Activated T-helper 17 cell treated with anti-CD3 and anti-CD28 coated beads, Interleukin-2, amount 50 U/mL, for 72 hours (primary cell): Measurements from ENCODE around the gene PLAC8. TPM values are rescaled to one million over a fixed set of nuclear protein-coding genes. Genes with fewer than 3 reads are reported as not detected.
A peak's percentile ranks its signal among the peaks of the same experiment; 100 is the strongest.
"Not testable (repeated sequence)": the region's sequence is repeated elsewhere in the genome, so short reads cannot be mapped to it uniquely, and the experiment has no call there.

Source experiments
- ATAC-seq: fragments of 150-1000 bp; cut with Tn5 transposase; replicated peaks from 2 replicates; pipeline ENCODE4 v1.10.0; 2021; ENCODE audit warnings: mild to moderate bottlenecking, moderate library complexity
- H3K27ac Mint-ChIP-seq: one replicate; pipeline ENCODE4 v1.8.0; 2022; ENCODE audit warnings: mixed read lengths
- H3K27me3 Mint-ChIP-seq: one replicate; pipeline ENCODE4 v1.8.0; 2022; ENCODE audit warnings: mixed read lengths
- H3K36me3 Mint-ChIP-seq: one replicate; pipeline ENCODE4 v1.8.0; 2022; ENCODE audit warnings: low read depth, mild to moderate bottlenecking, mixed read lengths
- H3K4me1 Mint-ChIP-seq: one replicate; pipeline ENCODE4 v1.8.0; 2022; ENCODE audit warnings: mixed read lengths
- H3K4me3 Mint-ChIP-seq: one replicate; pipeline ENCODE4 v1.8.0; 2022; ENCODE audit warnings: mild to moderate bottlenecking, mixed read lengths
- H3K9me3 Mint-ChIP-seq: one replicate; pipeline ENCODE4 v1.8.0; 2022; ENCODE audit warnings: mixed read lengths
- total RNA-seq, 2 donors: library from RNA; stranded (reverse); gene quantifications; one replicate each; pipeline ENCODE4 v1.2.3, GENCODE V29; 2022

PLAC8 gene, protein sequence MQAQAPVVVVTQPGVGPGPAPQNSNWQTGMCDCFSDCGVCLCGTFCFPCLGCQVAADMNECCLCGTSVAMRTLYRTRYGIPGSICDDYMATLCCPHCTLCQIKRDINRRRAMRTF
- total RNA-seq: 10 to 100 TPM; 19.9 to 58.9 TPM

DNA sequence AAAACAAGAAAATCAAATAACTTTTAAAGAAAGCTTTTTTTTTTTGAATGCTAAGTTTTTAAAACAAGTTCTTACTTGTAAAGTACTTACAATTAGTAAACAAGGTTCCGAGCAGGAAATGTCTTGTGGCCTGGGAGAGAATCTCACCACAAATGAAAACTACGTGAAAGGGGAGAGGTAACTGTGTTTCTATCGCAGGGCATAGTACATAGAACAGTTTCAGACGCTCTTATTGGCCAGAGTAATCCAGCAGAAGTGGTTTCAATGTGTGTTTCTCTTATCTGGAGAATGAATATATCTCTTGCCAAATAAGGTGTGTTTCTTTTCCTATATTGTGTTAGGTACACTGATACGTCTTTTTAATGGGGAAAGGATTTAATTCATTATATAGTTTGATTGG lies at the start of gene PLAC8:
PLAC8 (minus strand) TSS at position 154 of the 400 bp plus-strand sequence. CDS start 6,808 bp downstream, outside the sequence.
- peak within 1 kb of the TSS; percentile 84 for H3K4me3 Mint-ChIP-seq
- no peaks in the 10 kb centered on the region for H3K27me3 Mint-ChIP-seq
- H3K36me3 Mint-ChIP-seq: peaks cover 4% of the 10 kb centered on the region
- H3K4me1 Mint-ChIP-seq: peaks cover 5% of the 10 kb centered on the region
- peak; percentile 65 for ATAC-seq
- no peaks in the 10 kb centered on the region for H3K9me3 Mint-ChIP-seq
- peak within 1 kb of the TSS; percentile 61 for H3K27ac Mint-ChIP-seq

DNA sequence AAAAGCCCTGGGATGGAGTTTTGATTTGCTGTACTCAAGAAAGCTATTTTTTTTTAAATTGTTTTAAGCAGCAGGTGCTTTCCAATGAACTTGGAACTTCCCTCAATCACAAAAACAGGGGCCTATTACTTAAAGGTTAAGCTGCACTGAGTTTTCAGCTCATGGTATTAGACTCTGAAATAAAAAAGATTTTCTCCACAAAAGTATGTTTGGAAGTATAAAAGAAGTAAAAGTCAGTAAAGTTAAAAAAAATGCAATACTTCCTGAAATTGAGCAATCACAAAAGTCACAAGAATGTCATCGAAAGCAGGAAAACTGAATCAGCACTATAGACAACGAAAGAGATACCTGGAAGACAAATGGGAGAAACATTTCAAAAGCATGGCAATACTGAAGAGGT lies 38.9 kb upstream of the PLAC8 start:
- Mint-ChIP-seq H3K27ac (no peak overlapping the region), H3K9me3 (peaks cover 3% of the 10 kb centered on the region), H3K36me3 (no peaks in the 10 kb centered on the region), H3K27me3 (peaks cover 1% of the 10 kb centered on the region), H3K4me1 (peaks cover 6% of the 10 kb centered on the region), H3K4me3 (no peak overlapping the region)
- no peak for ATAC-seq

DNA sequence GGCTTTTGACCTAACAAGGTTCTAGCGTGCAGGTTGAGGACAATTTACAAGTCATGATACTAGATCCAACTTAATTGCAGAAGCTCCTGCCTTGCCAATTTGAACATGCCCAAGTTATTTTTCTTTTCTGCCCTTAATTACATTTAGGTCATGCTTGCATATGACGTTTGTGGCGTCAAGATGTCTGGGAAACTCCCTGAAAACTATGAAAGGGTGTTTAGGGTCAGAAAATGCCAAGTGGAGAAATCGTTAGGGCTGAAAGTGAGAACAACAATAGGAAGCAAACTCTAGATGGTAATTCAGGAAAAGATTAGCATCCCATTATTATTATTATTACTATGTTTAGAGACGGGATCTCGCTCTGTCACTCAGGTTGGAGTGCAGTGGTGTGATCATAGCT lies 38.2 kb upstream of the PLAC8 start:
- H3K4me3 Mint-ChIP-seq: no peak overlapping the region
- H3K9me3 Mint-ChIP-seq: peaks cover 3% of the 10 kb centered on the region
- H3K27ac Mint-ChIP-seq: no peak overlapping the region
- H3K4me1 Mint-ChIP-seq: peaks cover 6% of the 10 kb centered on the region
- H3K36me3 Mint-ChIP-seq: no peaks in the 10 kb centered on the region
- ATAC-seq: no peak
- H3K27me3 Mint-ChIP-seq: peaks cover 3% of the 10 kb centered on the region

DNA sequence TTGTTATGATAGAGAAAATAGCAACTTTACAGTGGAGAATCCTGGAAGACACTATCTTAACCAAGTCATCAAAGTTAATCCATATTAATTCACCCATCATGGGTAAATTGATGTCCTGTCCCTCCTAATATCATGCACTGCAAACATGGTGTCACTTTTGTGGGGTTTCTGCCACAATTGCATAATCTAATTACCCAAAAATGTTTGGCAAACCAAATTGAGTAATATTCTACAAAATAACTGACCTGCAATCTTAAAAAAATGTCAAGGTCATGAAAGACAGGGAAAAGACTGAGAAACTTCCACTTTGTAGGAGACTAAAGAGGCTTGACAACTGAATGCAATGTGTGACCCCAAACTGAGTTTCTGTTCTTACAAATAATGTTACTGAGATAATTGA lies 37.1 kb upstream of the PLAC8 start:
- Mint-ChIP-seq H3K36me3 (no peaks in the 10 kb centered on the region), H3K27ac (no peak overlapping the region), H3K4me1 (peaks cover 6% of the 10 kb centered on the region), H3K9me3 (peaks cover 3% of the 10 kb centered on the region), H3K27me3 (peaks cover 3% of the 10 kb centered on the region), H3K4me3 (no peak overlapping the region)
- no peak for ATAC-seq

DNA sequence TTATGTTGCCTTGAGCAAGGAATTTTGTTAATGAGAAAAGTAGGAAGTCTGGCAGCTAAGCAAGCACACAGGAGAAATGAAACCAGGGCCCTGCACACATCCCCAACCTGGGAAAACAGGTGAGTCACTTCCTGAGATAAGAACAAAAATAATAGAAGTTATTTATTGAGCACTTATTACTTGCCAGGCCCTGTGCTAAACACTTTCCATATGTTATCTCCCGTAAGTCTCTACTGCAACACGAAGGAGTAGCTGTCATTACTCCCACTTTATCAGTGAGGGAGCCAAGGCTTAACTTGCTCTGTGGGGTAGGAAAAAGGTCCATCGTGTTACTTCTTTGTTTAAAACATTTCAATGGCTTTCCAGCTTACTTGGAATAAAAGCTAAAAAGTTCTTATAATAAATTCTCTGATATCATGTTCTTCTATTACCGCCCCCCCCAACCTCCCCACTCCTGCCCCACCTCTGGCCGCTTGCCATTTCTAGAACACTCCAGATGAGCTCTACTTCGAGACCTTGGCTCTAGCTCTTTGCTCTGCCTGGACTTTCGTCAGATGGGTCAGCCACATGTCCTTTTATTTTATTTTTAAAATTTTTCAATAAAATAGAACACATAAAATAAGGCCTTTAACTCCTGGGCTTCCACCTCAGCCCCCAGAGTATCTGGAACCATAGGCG lies 36.3 kb upstream of the PLAC8 start:
- no peaks in the 10 kb centered on the region for H3K36me3 Mint-ChIP-seq
- H3K4me3 Mint-ChIP-seq: no peak overlapping the region
- peaks cover 3% of the 10 kb centered on the region for H3K27me3 Mint-ChIP-seq
- ATAC-seq: no peak
- H3K27ac Mint-ChIP-seq: no peak overlapping the region
- peaks cover 6% of the 10 kb centered on the region for H3K4me1 Mint-ChIP-seq
- peaks cover 3% of the 10 kb centered on the region for H3K9me3 Mint-ChIP-seq

DNA sequence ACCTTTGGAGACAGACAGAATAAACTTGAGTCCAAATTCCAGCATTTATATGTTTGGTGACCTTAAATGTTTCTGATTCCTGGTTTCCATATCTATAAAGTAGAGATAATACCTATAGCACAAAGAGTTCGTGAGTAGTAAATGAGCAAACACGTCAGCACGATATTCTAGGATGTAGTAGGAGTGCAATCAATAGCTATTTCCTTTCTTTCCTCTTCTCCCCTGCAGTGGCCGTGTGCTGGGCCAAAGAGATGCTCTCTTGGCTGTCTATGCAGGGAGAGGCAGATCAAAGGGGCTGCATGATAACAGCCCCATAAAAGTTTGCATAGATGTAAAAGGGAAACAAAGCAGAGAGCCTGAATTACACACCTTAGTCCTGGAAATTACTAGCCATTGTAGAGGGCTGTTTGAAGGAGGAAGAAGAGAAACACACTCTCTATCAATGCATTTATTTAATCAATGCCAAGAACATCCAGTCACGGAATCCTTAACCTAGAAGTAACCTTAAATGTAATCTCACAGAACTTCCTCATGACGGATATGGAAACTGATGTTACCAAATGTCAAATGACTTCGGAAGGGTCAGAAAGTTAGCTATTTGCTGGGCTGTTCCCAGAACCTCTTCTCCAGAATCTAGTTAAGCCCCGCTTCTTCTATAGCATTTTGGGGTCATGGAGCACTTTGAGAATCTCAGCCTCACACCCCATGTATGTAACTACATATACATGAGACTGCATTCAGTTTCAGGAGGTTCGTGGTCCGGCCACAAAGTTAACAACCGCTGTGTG lies 35.5 kb upstream of the PLAC8 start:
- ATAC-seq: no peak
- Mint-ChIP-seq H3K4me1 (peaks cover 10% of the 10 kb centered on the region), H3K4me3 (no peak overlapping the region), H3K27ac (no peak overlapping the region), H3K9me3 (peaks cover 3% of the 10 kb centered on the region), H3K36me3 (no peaks in the 10 kb centered on the region), H3K27me3 (peaks cover 3% of the 10 kb centered on the region)

DNA sequence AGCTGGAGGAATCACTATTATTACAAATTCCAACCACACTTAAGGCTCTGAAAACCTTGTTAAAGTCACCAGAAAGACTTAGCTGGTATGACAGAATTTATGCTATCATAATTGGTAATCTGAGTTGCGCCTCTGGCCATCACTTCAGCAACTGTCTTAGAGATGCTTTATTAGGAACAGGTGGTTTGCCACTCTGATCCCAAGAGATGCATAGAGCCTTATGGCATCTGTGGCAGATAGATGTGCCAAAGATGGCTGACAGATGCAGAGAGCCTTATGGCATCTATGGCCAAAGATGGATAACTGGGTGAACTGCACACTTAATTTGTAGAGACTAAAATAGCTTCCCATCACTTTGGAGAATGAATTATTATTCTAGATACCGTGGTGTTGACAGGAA lies 32.3 kb upstream of the PLAC8 start:
- no peak for ATAC-seq
- Mint-ChIP-seq H3K4me3 (no peak overlapping the region), H3K4me1 (peaks cover 5% of the 10 kb centered on the region), H3K27me3 (peaks cover 3% of the 10 kb centered on the region), H3K27ac (no peak overlapping the region), H3K9me3 (no peaks in the 10 kb centered on the region), H3K36me3 (no peaks in the 10 kb centered on the region)

DNA sequence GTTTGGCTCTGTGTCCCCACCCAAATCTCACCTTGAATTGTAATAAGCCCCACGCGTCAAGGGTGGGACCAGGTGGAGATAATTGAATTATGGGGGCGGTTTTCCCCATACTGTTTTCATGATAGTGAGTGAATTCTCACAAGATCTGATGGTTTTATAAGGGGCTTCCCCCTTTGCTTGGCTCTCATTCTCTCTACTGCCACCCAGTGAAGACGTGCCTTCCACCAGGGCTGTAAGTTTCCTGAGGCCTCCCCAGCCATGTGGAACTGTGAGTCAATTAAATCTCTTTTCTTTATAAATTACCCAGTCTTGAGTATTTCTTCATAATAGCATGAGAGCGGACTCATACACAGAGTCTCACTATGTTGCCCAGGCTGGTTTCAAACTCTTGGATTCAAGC lies 31.2 kb upstream of the PLAC8 start:
- not testable (repeated sequence) for H3K4me1 Mint-ChIP-seq

DNA sequence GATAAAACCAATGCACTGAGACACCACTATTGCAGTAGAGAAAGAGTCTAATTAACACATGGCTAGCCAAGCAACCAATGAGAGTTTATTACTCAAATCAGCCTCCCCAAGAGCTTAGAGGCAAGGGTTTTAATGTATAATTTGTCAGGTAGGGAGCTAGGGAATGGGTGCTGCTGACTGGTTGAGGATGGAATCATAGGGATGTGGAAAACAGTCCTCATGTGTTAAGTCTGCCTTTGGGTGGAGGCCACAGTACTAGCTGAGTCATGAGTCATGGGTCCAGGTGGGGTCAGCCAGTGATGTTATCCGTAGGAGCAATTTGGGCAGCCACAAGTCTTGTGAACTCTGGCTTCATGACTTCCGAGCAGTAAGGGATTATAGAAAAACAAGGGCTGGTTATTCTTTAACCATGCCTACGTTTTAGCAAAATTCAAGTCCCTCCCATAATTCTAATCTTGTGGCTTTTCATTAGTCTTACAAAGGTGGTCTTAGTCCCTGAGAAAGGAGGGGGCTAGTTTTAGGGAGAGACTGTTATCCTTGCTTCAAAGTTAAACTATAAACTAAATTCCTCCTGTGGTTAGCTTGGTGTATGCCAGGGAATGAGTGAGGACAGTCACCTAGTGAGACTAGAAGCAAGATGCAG lies 25.1 kb upstream of the PLAC8 start:
- no peaks in the 10 kb centered on the region for H3K36me3 Mint-ChIP-seq
- no peak overlapping the region for H3K27ac Mint-ChIP-seq
- no peak for ATAC-seq
- H3K4me1 Mint-ChIP-seq: peaks cover 5% of the 10 kb centered on the region
- H3K4me3 Mint-ChIP-seq: no peak overlapping the region
- no peaks in the 10 kb centered on the region for H3K27me3 Mint-ChIP-seq
- peaks cover 7% of the 10 kb centered on the region for H3K9me3 Mint-ChIP-seq

More for the DNA sequence above, 31.2 kb upstream of the PLAC8 start:
- H3K4me3 Mint-ChIP-seq, H3K27me3 Mint-ChIP-seq, H3K27ac Mint-ChIP-seq, H3K36me3 Mint-ChIP-seq, H3K9me3 Mint-ChIP-seq: not testable (repeated sequence)
- peak; percentile 86 for ATAC-seq

DNA sequence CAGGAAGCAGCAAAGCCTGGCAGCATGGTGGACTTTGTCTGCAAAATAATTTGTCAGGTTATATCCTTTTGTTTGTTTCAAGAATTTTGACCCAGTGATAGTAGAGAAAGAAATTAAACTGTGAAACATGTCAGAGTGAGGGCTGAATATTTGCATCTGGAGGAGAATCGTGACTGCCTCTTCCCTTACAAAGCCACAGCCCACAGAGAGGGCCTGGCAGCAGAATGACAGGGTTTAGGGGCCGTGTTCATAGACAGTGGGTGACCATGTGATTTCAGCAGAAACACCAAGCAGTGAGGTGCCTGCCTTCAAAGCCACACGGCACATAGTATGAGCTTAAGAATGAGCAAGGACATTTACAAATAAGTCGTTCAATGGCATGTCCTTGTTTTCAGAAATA lies 24.4 kb upstream of the PLAC8 start:
- Mint-ChIP-seq H3K36me3 (no peaks in the 10 kb centered on the region), H3K4me1 (peaks cover 5% of the 10 kb centered on the region), H3K9me3 (peaks cover 7% of the 10 kb centered on the region), H3K4me3 (no peak overlapping the region), H3K27ac (no peak overlapping the region), H3K27me3 (no peaks in the 10 kb centered on the region)
- peak; percentile 45 for ATAC-seq

DNA sequence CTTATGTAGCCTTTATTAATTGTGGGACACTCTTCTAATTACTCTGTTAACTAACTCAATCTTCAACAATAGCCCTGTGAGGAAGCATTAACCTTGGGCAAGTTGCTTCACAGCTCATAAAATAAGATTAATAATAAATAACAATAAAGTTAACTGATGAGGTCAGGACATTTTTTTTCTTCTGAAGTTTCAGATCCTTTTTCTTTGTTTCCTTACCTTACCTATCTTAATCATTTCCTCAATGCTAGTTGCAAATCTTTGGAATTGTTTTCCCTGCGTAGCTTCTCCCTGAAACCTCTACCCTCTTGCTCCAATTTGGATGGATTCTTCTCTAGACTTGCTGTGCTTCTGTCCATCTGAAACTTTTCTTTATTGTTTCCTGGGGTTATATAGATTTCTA lies 17.5 kb upstream of the PLAC8 start:
- no peaks in the 10 kb centered on the region for H3K4me1 Mint-ChIP-seq
- H3K4me3 Mint-ChIP-seq: no peak overlapping the region
- peaks cover 7% of the 10 kb centered on the region for H3K9me3 Mint-ChIP-seq
- no peaks in the 10 kb centered on the region for H3K27me3 Mint-ChIP-seq
- H3K36me3 Mint-ChIP-seq: no peaks in the 10 kb centered on the region
- H3K27ac Mint-ChIP-seq: no peak overlapping the region
- ATAC-seq: no peak

DNA sequence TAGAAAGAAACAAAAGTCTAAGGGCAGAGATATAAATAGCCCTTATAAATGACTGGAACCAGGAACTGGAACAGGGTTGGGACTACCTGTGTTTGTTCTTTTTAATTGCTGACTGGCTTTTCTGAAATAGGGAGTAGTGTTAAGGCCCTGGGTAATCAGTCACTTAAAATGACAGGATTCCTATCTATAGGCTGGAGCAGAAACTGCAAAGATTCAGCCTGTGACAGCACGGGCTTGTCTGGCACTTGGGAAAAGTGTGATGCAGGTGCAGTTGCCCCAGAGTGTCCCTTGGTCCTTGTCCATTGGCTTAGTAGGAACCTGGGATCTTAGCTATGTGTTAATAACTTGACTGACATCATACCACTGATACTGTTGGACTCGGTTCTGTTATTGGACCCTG lies 14.7 kb upstream of the PLAC8 start:
- H3K4me1 Mint-ChIP-seq: peaks cover 10% of the 10 kb centered on the region
- peaks cover 4% of the 10 kb centered on the region for H3K9me3 Mint-ChIP-seq

DNA sequence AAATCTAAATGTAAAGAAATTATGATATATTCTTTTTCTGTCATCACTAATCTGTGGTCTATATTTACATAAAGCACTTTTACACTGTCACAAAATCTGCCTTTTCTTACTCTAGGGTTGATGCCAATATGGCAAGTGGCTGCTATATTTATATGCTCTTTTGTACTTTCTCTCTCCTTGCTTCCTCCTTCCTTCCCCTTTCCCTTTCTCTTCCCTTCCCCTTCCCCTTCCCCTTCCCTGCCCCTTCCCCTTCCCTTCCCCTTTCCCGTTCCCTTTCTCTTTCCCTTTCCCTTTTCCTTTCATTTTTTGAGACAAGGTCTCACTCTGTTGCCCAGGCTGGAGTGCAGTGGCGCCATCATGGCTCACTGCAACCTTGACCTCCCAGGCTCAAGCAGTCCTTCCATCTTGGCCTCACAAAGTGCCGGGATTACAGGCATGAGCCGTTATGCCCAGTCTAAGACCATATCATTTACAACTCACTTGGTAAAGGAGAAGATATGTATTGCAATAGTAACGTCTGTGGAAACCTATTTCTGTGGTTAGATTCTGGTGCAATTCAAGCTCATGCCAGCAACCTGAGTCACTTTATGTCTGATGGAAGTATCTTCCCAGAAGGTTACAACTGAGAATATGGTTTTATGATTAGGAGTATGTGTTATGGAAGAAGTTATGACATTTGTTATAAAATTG lies 13.9 kb upstream of the PLAC8 start:
- Mint-ChIP-seq H3K4me3 (no peak overlapping the region), H3K9me3 (peaks cover 1% of the 10 kb centered on the region), H3K36me3 (no peaks in the 10 kb centered on the region), H3K27me3 (no peaks in the 10 kb centered on the region), H3K4me1 (peaks cover 10% of the 10 kb centered on the region), H3K27ac (no peak overlapping the region)
- ATAC-seq: no peak

More for the DNA sequence above, 14.7 kb upstream of the PLAC8 start:
- no peaks in the 10 kb centered on the region for H3K36me3 Mint-ChIP-seq
- no peak for ATAC-seq
- H3K27ac Mint-ChIP-seq: no peak overlapping the region
- no peak overlapping the region for H3K4me3 Mint-ChIP-seq
- no peaks in the 10 kb centered on the region for H3K27me3 Mint-ChIP-seq

DNA sequence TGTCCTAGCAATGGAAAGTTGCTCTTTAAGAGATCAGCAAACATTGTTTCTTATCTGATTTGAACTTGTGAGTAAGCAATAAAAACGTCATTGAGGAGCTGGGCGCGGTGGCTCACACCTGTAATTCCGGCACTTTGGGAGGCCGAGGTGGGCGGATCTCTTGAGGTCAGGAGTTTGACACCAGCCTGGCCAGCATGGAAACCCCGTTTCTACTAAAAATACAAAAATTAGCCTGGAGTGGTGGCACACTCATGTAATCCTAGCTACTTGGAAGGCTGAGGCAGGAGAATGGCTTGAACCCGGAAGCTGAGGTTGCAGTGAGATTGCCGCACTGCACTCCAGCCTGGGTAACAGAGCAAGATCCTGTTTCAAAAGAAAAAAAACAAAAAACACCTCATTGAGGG lies 11.2 kb upstream of the PLAC8 start:
- peak; percentile 75 for ATAC-seq
- H3K27me3 Mint-ChIP-seq: no peaks in the 10 kb centered on the region
- H3K36me3 Mint-ChIP-seq: no peaks in the 10 kb centered on the region
- H3K9me3 Mint-ChIP-seq: no peaks in the 10 kb centered on the region
- no peak overlapping the region for H3K27ac Mint-ChIP-seq
- H3K4me1 Mint-ChIP-seq: peaks cover 10% of the 10 kb centered on the region
- H3K4me3 Mint-ChIP-seq: peak overlapping the region; percentile 59
